GM18870 (cell line): ENCODE measurements around the gene AGAP2.
"Not testable (repeated sequence)": the region's sequence is repeated elsewhere in the genome, so short reads cannot be mapped to it uniquely, and the experiment has no call there.

Experiments
- ATAC-seq: cut with Tn5 transposase; IDR thresholded peaks from one replicate; pipeline ENCODE4 v1.9.1; 2021; ENCODE audit warnings: moderate library complexity; ENCODE audit not compliant: unreplicated experiment

The AGAP2 gene

GRCh38 chr12:57724936-57725740 lies 13.4 kb downstream of the AGAP2 start:
- ATAC-seq = no peak

- no peak for ATAC-seq
These were observed 14.3 kb downstream of the AGAP2 start for GRCh38 chr12:57724003-57724935.

- no peak for ATAC-seq
These were observed 14.9 kb downstream of the AGAP2 start for GRCh38 chr12:57723630-57723962.

GRCh38 chr12:57722716-57723629 lies 15.6 kb downstream of the AGAP2 start:
- ATAC-seq = no peak

GRCh38 chr12:57721846-57722608 lies 16.5 kb downstream of the AGAP2 start:
- not testable (repeated sequence) for ATAC-seq

- no peak for ATAC-seq
These were observed 17.6 kb downstream of the AGAP2 start for GRCh38 chr12:57720606-57721595.

- no peak for ATAC-seq
These were observed 18.6 kb downstream of the AGAP2 start for GRCh38 chr12:57719777-57720605.

GRCh38 chr12:57718641-57719528 lies 19.7 kb downstream of the AGAP2 start:
- no peak for ATAC-seq

GRCh38 chr12:57717846-57718640 lies 20.5 kb downstream of the AGAP2 start:
- ATAC-seq = no peak

GRCh38 chr12:57717131-57717530 lies 21.4 kb downstream of the AGAP2 start:
- no peak for ATAC-seq

GRCh38 chr12:57716305-57716704 lies 22.2 kb downstream of the AGAP2 start:
- ATAC-seq = no peak

- no peak for ATAC-seq
These were observed 22.8 kb downstream of the AGAP2 start for GRCh38 chr12:57715786-57716185.

GRCh38 chr12:57715036-57715748 lies 23.4 kb downstream of the AGAP2 start:
- not testable (repeated sequence) for ATAC-seq

- ATAC-seq = no peak
These were observed 25.3 kb downstream of the AGAP2 start for GRCh38 chr12:57713209-57713608.

GRCh38 chr12:57712701-57713100 lies 25.8 kb downstream of the AGAP2 start:
- no peak for ATAC-seq

- ATAC-seq = no peak
These were observed 30.2 kb downstream of the AGAP2 start for GRCh38 chr12:57708296-57708695.
